GM23338 (cell line): ENCODE data around the gene CHCT1.

Source experiments
- CREB1 ChIP-seq: fragments of 250-450 bp; sonication (Bioruptor Pico); IDR thresholded peaks from 2 replicates; pipeline ENCODE4 v1.5.0; 2020; ENCODE audit warnings: low read depth, mild to moderate bottlenecking, moderate library complexity
- ETS1 ChIP-seq: IDR thresholded peaks from 2 replicates; pipeline ENCODE4 v1.6.1; 2016; ENCODE audit warnings: antibody characterized with exemption
- EZH2 ChIP-seq: fragments of 200-600 bp; sonication (generic); IDR thresholded peaks from one replicate; pipeline ENCODE4 v1.8.0; 2017; ENCODE audit warnings: antibody characterized with exemption, mild to moderate bottlenecking, low read depth; ENCODE audit not compliant: unreplicated experiment
- EZH2phosphoT487 ChIP-seq: fragments of 200-600 bp; sonication (generic); IDR thresholded peaks from one replicate; pipeline ENCODE4 v1.8.1; 2018; ENCODE audit warnings: antibody characterized with exemption; ENCODE audit not compliant: unreplicated experiment
- JUNB ChIP-seq: IDR thresholded peaks from one replicate; pipeline ENCODE4 v1.6.1; 2016; ENCODE audit warnings: antibody characterized with exemption; ENCODE audit not compliant: unreplicated experiment
- NANOG ChIP-seq: IDR thresholded peaks from 2 replicates; pipeline ENCODE4 v1.6.1; 2016; ENCODE audit warnings: antibody characterized with exemption, borderline replicate concordance
- POLR2AphosphoS5 ChIP-seq: IDR thresholded peaks from 2 replicates; pipeline ENCODE4 v1.6.1; 2016; ENCODE audit warnings: antibody characterized with exemption, low read depth
- ZNF331 ChIP-seq: fragments of 250-450 bp; sonication (Bioruptor Pico); IDR thresholded peaks from 2 replicates; pipeline ENCODE4 v1.5.0; 2020; ENCODE audit warnings: low read depth, mild to moderate bottlenecking, moderate library complexity
- TF ChIP-seq, protein P1 (sequence below), 2 experiments: fragments of 200-600 bp in 1 of 2; sonication (generic) in 1 of 2; conservative IDR thresholded peaks; 2 replicates each; pipeline versions ENCODE4 v1.5.1 to v1.6.1; 2016 to 2017; ENCODE audit warnings: antibody characterized with exemption in 2 of 2, low read depth in 2 of 2, mild to moderate bottlenecking in 2 of 2, moderate library complexity in 1 of 2
- TF ChIP-seq, protein P2 (sequence below): IDR thresholded peaks from one replicate; pipeline ENCODE4 v1.6.1; 2018; ENCODE audit warnings: antibody characterized with exemption; ENCODE audit not compliant: unreplicated experiment

GRCh38 chr17:60447375-60447774 lies 25.1 kb downstream of the CHCT1 start:
- TF ChIP-seq, protein P1, sequence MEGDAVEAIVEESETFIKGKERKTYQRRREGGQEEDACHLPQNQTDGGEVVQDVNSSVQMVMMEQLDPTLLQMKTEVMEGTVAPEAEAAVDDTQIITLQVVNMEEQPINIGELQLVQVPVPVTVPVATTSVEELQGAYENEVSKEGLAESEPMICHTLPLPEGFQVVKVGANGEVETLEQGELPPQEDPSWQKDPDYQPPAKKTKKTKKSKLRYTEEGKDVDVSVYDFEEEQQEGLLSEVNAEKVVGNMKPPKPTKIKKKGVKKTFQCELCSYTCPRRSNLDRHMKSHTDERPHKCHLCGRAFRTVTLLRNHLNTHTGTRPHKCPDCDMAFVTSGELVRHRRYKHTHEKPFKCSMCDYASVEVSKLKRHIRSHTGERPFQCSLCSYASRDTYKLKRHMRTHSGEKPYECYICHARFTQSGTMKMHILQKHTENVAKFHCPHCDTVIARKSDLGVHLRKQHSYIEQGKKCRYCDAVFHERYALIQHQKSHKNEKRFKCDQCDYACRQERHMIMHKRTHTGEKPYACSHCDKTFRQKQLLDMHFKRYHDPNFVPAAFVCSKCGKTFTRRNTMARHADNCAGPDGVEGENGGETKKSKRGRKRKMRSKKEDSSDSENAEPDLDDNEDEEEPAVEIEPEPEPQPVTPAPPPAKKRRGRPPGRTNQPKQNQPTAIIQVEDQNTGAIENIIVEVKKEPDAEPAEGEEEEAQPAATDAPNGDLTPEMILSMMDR (conservative IDR thresholded peaks at IDR 0.05; ENCODE audit: low read depth in 2 of 2): no peak
- TF ChIP-seq EZH2 (no peak), ETS1 (no peak), POLR2AphosphoS5 (no peak), CREB1 (CRISPR knock-in tag) (no peak), EZH2phosphoT487 (no peak), JUNB (no peak), NANOG (no peak), ZNF331 (CRISPR knock-in tag) (no peak)
- TF ChIP-seq, protein P2, sequence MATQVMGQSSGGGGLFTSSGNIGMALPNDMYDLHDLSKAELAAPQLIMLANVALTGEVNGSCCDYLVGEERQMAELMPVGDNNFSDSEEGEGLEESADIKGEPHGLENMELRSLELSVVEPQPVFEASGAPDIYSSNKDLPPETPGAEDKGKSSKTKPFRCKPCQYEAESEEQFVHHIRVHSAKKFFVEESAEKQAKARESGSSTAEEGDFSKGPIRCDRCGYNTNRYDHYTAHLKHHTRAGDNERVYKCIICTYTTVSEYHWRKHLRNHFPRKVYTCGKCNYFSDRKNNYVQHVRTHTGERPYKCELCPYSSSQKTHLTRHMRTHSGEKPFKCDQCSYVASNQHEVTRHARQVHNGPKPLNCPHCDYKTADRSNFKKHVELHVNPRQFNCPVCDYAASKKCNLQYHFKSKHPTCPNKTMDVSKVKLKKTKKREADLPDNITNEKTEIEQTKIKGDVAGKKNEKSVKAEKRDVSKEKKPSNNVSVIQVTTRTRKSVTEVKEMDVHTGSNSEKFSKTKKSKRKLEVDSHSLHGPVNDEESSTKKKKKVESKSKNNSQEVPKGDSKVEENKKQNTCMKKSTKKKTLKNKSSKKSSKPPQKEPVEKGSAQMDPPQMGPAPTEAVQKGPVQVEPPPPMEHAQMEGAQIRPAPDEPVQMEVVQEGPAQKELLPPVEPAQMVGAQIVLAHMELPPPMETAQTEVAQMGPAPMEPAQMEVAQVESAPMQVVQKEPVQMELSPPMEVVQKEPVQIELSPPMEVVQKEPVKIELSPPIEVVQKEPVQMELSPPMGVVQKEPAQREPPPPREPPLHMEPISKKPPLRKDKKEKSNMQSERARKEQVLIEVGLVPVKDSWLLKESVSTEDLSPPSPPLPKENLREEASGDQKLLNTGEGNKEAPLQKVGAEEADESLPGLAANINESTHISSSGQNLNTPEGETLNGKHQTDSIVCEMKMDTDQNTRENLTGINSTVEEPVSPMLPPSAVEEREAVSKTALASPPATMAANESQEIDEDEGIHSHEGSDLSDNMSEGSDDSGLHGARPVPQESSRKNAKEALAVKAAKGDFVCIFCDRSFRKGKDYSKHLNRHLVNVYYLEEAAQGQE: no peak
